Kidney glomerular epithelial cell (primary cell): ENCODE measurements around the gene RADIL.
"Not testable (repeated sequence)": the region's sequence is repeated elsewhere in the genome, so short reads cannot be mapped to it uniquely, and the experiment has no call there.

Source experiments
- DNase-seq: peaks from one replicate; lab custom pipeline; 2025; lab: John Stamatoyannopoulos, UW

The RADIL gene

GRCh38 chr7:4808565-4808964 lies 75.0 kb downstream of the RADIL start:
- no peak for DNase-seq

GRCh38 chr7:4808026-4808425 lies 75.5 kb downstream of the RADIL start:
- DNase-seq: no peak

DNA sequence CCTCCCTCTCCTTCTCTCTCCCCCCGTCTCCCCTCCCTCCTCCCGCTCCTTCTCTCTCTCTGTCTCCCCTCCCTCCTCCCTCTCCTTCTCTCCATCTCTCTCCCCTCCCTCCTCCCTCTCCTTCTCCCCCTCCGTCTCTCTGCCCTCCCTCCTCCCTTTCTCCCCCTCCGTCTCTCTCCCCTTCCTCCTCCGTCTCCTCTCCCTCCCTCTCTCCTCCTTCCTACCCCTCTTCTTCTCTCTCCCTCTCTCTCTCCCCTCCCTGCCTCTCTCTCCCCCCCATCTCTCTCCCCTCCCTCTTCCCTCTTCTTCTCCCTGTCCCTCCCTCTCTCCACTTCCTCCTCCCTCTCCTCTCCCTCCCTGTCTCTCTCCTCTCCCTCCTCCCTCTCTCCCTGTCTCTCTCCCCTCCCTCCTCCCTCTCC lies 75.9 kb downstream of the RADIL start:
- DNase-seq: no peak

DNA sequence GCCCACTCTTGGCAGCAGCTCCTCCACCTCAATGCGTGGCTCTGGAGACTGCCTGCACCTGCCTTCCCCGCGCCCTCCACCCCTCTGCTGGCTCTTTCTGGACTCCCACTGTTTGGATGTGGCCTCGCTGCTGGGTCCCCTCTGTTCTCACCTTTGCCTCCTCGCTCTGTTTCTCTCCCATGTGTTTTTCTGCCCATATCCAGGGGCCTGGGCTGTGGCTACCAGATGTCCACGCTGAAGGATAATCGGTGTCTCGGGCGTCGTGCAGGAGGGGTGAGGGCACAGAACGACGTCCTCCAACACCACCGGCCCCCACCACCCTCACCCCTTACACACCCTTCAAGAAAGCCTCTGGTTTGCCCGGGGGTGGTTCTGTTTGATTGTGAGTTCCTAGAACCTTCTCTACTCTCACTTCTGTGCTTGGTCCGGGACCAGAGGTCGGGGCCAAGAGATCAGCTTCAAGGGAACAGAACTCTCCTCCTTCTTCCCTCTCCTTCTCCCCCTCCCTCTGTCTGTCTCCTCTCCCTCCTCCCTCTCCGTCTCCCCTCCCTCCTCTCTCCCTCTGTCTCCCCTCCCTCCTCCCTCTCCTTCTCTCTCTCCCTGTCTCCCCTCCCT lies 76.4 kb downstream of the RADIL start:
- no peak for DNase-seq

DNA sequence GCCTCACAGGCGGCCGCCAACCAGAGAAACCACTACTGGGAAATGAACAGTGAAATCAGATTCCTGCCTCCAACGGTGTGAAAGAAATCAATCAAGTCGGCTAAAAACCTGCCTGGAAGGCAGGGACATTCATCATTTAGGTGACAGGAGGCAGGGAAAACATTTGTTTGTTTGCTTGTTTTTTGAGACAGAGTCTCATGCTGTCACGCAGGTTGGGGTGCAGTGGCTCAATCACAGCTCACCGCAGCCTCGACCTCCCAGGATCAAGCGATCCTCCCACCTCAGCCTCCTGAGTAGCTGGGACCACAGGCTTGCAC lies 77.6 kb downstream of the RADIL start:
- no peak for DNase-seq

- no peak for DNase-seq
Observed at GRCh38 chr7:4805110-4805983, 78.2 kb downstream of the RADIL start.

DNA sequence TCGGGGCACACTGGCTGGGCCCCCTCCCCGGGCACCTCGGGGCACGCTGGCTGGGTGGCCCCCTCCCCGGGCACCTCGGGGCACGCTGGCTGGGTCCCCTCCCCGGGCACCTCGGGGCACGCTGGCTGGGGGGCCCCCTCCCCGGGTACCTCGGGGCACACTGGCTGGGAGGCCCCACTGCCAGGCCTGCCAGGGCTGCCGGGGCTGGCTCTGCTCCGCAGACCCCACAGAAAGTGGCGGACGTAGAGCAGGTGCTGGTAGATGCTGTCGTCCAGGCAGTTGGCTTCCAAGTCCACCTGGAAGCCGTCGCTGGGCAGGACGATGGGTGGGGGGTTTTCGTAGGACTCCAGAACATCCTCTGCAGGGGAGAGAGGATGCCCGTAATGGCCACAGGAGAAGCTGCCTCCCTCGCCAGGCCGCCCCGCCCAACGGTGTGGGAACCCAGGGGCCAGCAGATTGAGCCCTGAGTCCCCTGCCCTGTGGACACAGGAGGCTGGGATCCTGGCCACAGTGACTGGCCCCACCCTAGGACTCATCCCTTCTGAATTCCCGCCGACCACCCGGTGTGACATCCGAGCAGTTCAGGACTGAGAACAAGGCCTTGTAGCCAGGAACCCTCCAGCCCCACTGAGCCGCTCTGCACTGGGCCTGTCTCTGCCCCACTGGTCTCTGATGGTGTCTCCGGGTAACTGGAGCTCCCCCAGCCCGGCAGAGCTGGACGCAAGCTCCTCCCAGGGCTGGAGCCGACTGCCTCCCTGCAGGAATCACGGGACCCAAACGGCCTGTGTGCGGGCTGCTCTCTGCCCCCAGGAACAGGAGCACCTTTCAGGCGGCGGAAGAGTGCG lies 79.9 kb downstream of the RADIL start:
- no peak for DNase-seq

- DNase-seq: not testable (repeated sequence)
Observed at GRCh38 chr7:4802577-4802976, 80.9 kb downstream of the RADIL start.

DNA sequence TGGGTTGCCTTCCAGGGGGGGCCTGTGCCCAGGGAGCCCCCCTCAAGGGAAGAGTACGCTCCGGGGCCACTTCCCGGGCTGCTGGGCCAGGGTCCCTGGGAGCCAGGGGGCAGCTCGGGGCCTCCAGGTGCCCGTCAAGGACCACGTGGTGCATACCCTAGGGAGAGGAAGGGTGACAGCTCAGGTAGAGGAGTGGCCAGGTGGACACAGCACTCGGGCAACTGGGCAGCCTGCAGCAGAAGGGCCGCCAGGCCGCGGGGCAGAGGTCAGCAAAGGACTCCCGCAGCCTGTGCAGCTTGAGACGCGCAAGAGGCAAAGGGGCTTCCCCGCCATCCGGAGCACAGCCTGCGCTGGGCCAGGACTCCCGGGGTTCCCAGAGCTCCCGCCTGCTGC lies 81.7 kb downstream of the RADIL start:
- DNase-seq: no peak

GRCh38 chr7:4800926-4801838 lies 82.3 kb downstream of the RADIL start:
- DNase-seq: no peak

- no peak for DNase-seq
Observed at GRCh38 chr7:4800487-4800886, 83.0 kb downstream of the RADIL start.

- DNase-seq: no peak
Observed at GRCh38 chr7:4799508-4800268, 83.8 kb downstream of the RADIL start.

GRCh38 chr7:4798706-4799235 lies 84.7 kb downstream of the RADIL start:
- DNase-seq: no peak

DNA sequence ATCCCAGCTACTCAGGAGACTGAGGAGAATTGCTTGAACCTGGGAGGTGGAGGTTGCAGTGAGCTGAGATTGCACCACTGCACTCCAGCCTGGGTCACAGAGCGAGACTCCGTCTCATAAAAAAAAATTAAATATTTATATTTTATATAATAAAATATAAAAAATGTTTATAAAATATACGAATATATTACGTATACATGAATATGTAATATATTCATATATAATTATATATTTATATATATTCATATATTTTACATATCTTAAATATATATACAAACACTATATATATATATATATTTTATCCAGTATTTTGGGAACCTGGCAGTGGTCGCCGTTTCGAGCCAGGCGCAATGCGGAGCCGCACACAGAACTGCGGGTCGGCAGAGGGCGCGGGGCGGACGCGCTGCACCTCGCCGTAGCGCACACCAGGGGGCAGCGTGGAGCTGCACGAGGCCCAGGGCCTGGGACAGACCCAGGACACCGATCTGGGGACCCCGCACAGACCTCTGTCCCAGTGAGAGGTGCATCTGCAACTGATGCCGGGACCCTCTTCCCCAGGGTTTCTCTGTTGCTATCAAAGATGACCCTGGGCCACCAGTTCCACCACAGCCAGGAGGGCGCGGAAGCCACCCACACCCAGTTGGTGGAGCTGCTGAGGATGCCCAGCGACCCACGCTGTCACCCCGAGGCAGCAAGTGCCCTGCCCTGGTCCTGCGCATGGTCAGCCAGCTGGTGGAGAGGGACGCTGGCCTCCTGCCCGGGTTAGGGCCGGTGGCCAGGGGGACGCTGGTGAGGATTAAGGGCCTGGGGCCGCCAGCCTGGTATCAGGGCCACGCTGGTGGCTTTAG lies 85.4 kb downstream of the RADIL start:
- DNase-seq: no peak

- no peak for DNase-seq
Observed at GRCh38 chr7:4796453-4796852, 87.1 kb downstream of the RADIL start.

- no peak for DNase-seq
Observed at GRCh38 chr7:4794591-4795350, 88.7 kb downstream of the RADIL start.

DNA sequence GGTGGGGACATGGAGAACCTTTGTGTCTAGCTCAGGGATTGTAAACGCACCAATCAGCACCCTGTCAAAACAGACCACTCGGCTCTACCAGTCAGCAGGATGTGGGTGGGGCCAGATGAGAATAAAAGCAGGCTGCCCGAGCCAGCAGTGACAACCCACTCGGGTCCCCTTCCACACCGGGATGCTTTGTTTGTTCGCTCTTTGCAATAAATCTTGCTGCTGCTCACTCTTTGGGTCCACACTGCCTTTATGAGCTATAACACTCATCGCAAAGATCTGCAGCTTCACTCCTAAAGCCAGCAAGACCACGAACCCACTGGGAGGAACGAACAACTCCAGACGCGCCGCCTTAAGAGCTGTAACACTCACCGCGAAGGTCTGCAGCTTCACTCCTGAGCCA lies 89.3 kb downstream of the RADIL start:
- DNase-seq: not testable (repeated sequence)

DNA sequence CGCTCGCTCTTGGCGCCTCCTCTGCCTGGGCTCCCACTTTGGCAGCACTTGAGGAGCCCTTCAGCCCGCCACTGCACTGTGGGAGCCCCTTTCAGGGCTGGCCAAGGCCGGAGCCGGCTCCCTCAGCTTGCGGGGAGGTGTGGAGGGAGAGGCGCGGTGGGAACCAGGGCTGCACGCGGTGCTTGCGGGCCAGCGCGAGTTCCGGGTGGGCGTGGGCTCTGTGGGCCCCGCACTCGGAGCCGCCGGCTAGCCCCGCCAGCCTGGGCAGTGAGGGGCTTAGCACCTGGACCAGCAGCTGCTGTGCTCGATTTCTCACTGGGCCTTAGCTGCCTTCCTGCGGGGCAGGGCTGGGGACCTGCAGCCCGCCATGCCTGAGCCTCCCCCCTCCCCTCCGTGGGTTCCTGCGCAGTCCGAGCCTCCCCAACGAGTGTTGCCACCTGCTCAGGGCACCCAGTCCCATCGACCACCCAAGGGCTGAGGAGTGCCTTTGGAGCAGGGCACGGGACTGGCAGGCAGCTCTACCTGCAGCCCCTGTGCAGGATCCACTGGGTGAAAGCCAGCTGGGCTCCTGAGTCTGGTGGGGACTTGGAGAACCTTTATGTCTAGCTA lies 90.0 kb downstream of the RADIL start:
- DNase-seq: not testable (repeated sequence)
